Measurements from ENCODE around the gene NAA80.
"Not testable (repeated sequence)": the region's sequence is repeated elsewhere in the genome, so short reads cannot be mapped to it uniquely, and the experiment has no call there.

NAA80 gene

GRCh38 chr3:50288387-50289007, 10.7 kb downstream of the NAA80 start:
- no peak for DNase-seq

- no peak for DNase-seq
These were observed 11.9 kb downstream of the NAA80 start for GRCh38 chr3:50287262-50287661.

- DNase-seq = no peak
These were observed 12.6 kb downstream of the NAA80 start for GRCh38 chr3:50286322-50287227.

GRCh38 chr3:50284121-50284520, 15.1 kb downstream of the NAA80 start:
- DNase-seq = not testable (repeated sequence)

GRCh38 chr3:50279255-50280016, 19.8 kb downstream of the NAA80 start:
- DNase-seq = no peak

- no peak for DNase-seq
These were observed 20.4 kb downstream of the NAA80 start, which contains the start of gene LSMEM2 for GRCh38 chr3:50278880-50279224. Gene LSMEM2, plus strand, starts transcription at chr3:50279087. Its CDS starts 27 bp downstream, at chr3:50279114.

GRCh38 chr3:50278123-50278879, 20.9 kb downstream of the NAA80 start:
- DNase-seq = no peak

- DNase-seq = no peak
These were observed 22.5 kb downstream of the NAA80 start for GRCh38 chr3:50276762-50277101.

GRCh38 chr3:50275996-50276761, 23.0 kb downstream of the NAA80 start:
- no peak for DNase-seq

GRCh38 chr3:50275141-50275995, 23.8 kb downstream of the NAA80 start:
- no peak for DNase-seq

- DNase-seq = peak in 1 of 2 experiments; percentile 14
These were observed 24.7 kb downstream of the NAA80 start for GRCh38 chr3:50274371-50275104.

GRCh38 chr3:50273689-50274065, 25.5 kb downstream of the NAA80 start:
- no peak for DNase-seq

GRCh38 chr3:50272911-50273688, 26.1 kb downstream of the NAA80 start:
- peak in 1 of 2 experiments; percentile 34 for DNase-seq

- not testable (repeated sequence) for DNase-seq
These were observed 26.7 kb downstream of the NAA80 start for GRCh38 chr3:50272538-50272910.

GRCh38 chr3:50271314-50271936, 27.8 kb downstream of the NAA80 start:
- DNase-seq = no peak

GRCh38 chr3:50270422-50271224, 28.6 kb downstream of the NAA80 start:
- DNase-seq = no peak

- DNase-seq = no peak
These were observed 29.2 kb downstream of the NAA80 start for GRCh38 chr3:50269977-50270413.

GRCh38 chr3:50269460-50269859, 29.7 kb downstream of the NAA80 start:
- DNase-seq = no peak
